ENCODE results near the gene EFEMP2.

DNA sequence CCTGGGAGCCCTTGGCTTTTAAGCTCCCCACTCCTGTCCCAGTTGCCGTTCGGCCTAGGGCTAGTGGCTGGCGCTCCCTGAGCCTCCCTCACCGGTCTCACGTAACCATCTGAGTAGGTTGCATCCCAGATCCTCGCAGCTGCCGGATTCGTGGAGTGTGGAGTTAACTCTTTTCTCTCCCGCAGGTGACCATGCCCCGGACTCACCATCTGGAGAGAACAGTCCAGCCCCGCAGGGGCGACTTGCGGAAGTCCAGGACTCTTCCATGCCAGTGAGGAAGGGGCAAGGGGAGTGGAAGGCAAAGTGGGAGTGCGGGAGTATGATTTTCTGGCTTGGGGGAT, 11.5 kb downstream of the EFEMP2 start:
- no peak; the same call in 1 of the 2 replicates for TF ChIP-seq POLR2AphosphoS5 (IDR thresholded peaks at IDR 0.05; ENCODE audit: low read depth)
- no peak for TF ChIP-seq JUNB (IDR thresholded peaks at IDR 0.05; ENCODE audit: unreplicated experiment)
- TF ChIP-seq EZH2phosphoT487 (IDR thresholded peaks at IDR 0.05; ENCODE audit: unreplicated experiment), result no peak
- TF ChIP-seq, protein P1, sequence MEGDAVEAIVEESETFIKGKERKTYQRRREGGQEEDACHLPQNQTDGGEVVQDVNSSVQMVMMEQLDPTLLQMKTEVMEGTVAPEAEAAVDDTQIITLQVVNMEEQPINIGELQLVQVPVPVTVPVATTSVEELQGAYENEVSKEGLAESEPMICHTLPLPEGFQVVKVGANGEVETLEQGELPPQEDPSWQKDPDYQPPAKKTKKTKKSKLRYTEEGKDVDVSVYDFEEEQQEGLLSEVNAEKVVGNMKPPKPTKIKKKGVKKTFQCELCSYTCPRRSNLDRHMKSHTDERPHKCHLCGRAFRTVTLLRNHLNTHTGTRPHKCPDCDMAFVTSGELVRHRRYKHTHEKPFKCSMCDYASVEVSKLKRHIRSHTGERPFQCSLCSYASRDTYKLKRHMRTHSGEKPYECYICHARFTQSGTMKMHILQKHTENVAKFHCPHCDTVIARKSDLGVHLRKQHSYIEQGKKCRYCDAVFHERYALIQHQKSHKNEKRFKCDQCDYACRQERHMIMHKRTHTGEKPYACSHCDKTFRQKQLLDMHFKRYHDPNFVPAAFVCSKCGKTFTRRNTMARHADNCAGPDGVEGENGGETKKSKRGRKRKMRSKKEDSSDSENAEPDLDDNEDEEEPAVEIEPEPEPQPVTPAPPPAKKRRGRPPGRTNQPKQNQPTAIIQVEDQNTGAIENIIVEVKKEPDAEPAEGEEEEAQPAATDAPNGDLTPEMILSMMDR (conservative IDR thresholded peaks at IDR 0.05; ENCODE audit: low read depth in 2 of 2), result no peak
- TF ChIP-seq, protein P2, sequence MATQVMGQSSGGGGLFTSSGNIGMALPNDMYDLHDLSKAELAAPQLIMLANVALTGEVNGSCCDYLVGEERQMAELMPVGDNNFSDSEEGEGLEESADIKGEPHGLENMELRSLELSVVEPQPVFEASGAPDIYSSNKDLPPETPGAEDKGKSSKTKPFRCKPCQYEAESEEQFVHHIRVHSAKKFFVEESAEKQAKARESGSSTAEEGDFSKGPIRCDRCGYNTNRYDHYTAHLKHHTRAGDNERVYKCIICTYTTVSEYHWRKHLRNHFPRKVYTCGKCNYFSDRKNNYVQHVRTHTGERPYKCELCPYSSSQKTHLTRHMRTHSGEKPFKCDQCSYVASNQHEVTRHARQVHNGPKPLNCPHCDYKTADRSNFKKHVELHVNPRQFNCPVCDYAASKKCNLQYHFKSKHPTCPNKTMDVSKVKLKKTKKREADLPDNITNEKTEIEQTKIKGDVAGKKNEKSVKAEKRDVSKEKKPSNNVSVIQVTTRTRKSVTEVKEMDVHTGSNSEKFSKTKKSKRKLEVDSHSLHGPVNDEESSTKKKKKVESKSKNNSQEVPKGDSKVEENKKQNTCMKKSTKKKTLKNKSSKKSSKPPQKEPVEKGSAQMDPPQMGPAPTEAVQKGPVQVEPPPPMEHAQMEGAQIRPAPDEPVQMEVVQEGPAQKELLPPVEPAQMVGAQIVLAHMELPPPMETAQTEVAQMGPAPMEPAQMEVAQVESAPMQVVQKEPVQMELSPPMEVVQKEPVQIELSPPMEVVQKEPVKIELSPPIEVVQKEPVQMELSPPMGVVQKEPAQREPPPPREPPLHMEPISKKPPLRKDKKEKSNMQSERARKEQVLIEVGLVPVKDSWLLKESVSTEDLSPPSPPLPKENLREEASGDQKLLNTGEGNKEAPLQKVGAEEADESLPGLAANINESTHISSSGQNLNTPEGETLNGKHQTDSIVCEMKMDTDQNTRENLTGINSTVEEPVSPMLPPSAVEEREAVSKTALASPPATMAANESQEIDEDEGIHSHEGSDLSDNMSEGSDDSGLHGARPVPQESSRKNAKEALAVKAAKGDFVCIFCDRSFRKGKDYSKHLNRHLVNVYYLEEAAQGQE (IDR thresholded peaks at IDR 0.05; ENCODE audit: unreplicated experiment), result no peak
- no peak for TF ChIP-seq NANOG (IDR thresholded peaks at IDR 0.05; ENCODE audit: borderline replicate concordance)
- no peak for TF ChIP-seq EZH2 (IDR thresholded peaks at IDR 0.05; ENCODE audit: low read depth, unreplicated experiment)
- TF ChIP-seq CREB1 (CRISPR knock-in tag; IDR thresholded peaks at IDR 0.05; ENCODE audit: low read depth), result no peak

All from GM23338 (cell line).